Measurements from ENCODE around the gene KLHL40. TPM values are rescaled to one million over a fixed set of nuclear protein-coding genes. Genes with fewer than 3 reads are reported as not detected.

The KLHL40 gene
- total RNA-seq, 1 donor from 2014 or later: not detected

GRCh38 chr3:42705058-42705767, 19.9 kb downstream of the KLHL40 start:
- Mint-ChIP-seq H3K4me1 (peaks cover 3% of the 10 kb centered on the region), H3K9me3 (no peaks in the 10 kb centered on the region), H3K36me3 (ENCODE audit: low read depth) (no peaks in the 10 kb centered on the region), H3K4me3 (no peak overlapping the region), H3K27ac (no peak overlapping the region), H3K27me3 (no peaks in the 10 kb centered on the region)
- intact Hi-C loops (cut with micrococcal nuclease): no loop called here
- DNase-seq: no peak

GRCh38 chr3:42705962-42706585, 20.7 kb downstream of the KLHL40 start:
- intact Hi-C loops (cut with micrococcal nuclease): no loop called here
- H3K4me3 Mint-ChIP-seq: no peak overlapping the region
- H3K27me3 Mint-ChIP-seq: no peaks in the 10 kb centered on the region
- DNase-seq: no peak
- no peaks in the 10 kb centered on the region for H3K9me3 Mint-ChIP-seq
- no peaks in the 10 kb centered on the region for H3K36me3 Mint-ChIP-seq (ENCODE audit: low read depth)
- H3K4me1 Mint-ChIP-seq: peaks cover 3% of the 10 kb centered on the region
- H3K27ac Mint-ChIP-seq: no peak overlapping the region

GRCh38 chr3:42706721-42707619, 21.6 kb downstream of the KLHL40 start:
- Mint-ChIP-seq H3K36me3 (ENCODE audit: low read depth) (no peaks in the 10 kb centered on the region), H3K4me1 (no peaks in the 10 kb centered on the region), H3K27me3 (no peaks in the 10 kb centered on the region), H3K4me3 (no peak overlapping the region), H3K27ac (no peak overlapping the region), H3K9me3 (no peaks in the 10 kb centered on the region)
- intact Hi-C loops (cut with micrococcal nuclease): no loop called here
- no peak for DNase-seq

- Mint-ChIP-seq H3K4me1 (no peaks in the 10 kb centered on the region), H3K27me3 (no peaks in the 10 kb centered on the region), H3K9me3 (no peaks in the 10 kb centered on the region), H3K4me3 (no peak overlapping the region), H3K36me3 (ENCODE audit: low read depth) (no peaks in the 10 kb centered on the region), H3K27ac (no peak overlapping the region)
- intact Hi-C loops (cut with micrococcal nuclease): no loop called here
- DNase-seq: no peak
These were observed 22.5 kb downstream of the KLHL40 start for GRCh38 chr3:42707620-42708355.

- no peak overlapping the region for H3K27ac Mint-ChIP-seq
- no peaks in the 10 kb centered on the region for H3K4me1 Mint-ChIP-seq
- no peaks in the 10 kb centered on the region for H3K9me3 Mint-ChIP-seq
- no peak overlapping the region for H3K4me3 Mint-ChIP-seq
- intact Hi-C loops (cut with micrococcal nuclease): no loop called here
- no peaks in the 10 kb centered on the region for H3K27me3 Mint-ChIP-seq
- DNase-seq: no peak
- H3K36me3 Mint-ChIP-seq (ENCODE audit: low read depth): no peaks in the 10 kb centered on the region
These were observed 23.3 kb downstream of the KLHL40 start for GRCh38 chr3:42708611-42709151.

- intact Hi-C loops (cut with micrococcal nuclease): no loop called here
- Mint-ChIP-seq H3K4me3 (no peak overlapping the region), H3K27ac (no peak overlapping the region), H3K9me3 (no peaks in the 10 kb centered on the region), H3K4me1 (no peaks in the 10 kb centered on the region), H3K27me3 (no peaks in the 10 kb centered on the region), H3K36me3 (ENCODE audit: low read depth) (no peaks in the 10 kb centered on the region)
- DNase-seq: no peak
These were observed 24.3 kb downstream of the KLHL40 start for GRCh38 chr3:42709621-42710020.

- no peaks in the 10 kb centered on the region for H3K36me3 Mint-ChIP-seq (ENCODE audit: low read depth)
- no peaks in the 10 kb centered on the region for H3K27me3 Mint-ChIP-seq
- H3K4me3 Mint-ChIP-seq: no peak overlapping the region
- H3K4me1 Mint-ChIP-seq: no peaks in the 10 kb centered on the region
- DNase-seq: no peak
- intact Hi-C loops (cut with micrococcal nuclease): no loop called here
- H3K9me3 Mint-ChIP-seq: no peaks in the 10 kb centered on the region
- no peak overlapping the region for H3K27ac Mint-ChIP-seq
These were observed 25.1 kb downstream of the KLHL40 start for GRCh38 chr3:42710323-42711021.

- intact Hi-C loops (cut with micrococcal nuclease): no loop called here
- Mint-ChIP-seq H3K4me3 (no peak overlapping the region), H3K9me3 (no peaks in the 10 kb centered on the region), H3K4me1 (no peaks in the 10 kb centered on the region), H3K36me3 (ENCODE audit: low read depth) (no peaks in the 10 kb centered on the region), H3K27ac (no peak overlapping the region), H3K27me3 (no peaks in the 10 kb centered on the region)
- no peak for DNase-seq
These were observed 26.4 kb downstream of the KLHL40 start for GRCh38 chr3:42711491-42712343.

GRCh38 chr3:42712344-42712648, 27.0 kb downstream of the KLHL40 start:
- Mint-ChIP-seq H3K27me3 (no peaks in the 10 kb centered on the region), H3K4me3 (no peak overlapping the region), H3K4me1 (no peaks in the 10 kb centered on the region), H3K36me3 (ENCODE audit: low read depth) (no peaks in the 10 kb centered on the region), H3K27ac (no peak overlapping the region), H3K9me3 (no peaks in the 10 kb centered on the region)
- intact Hi-C loops (cut with micrococcal nuclease): no loop called here
- DNase-seq: no peak

GRCh38 chr3:42712688-42713372, 27.5 kb downstream of the KLHL40 start:
- Mint-ChIP-seq H3K27ac (no peak overlapping the region), H3K36me3 (ENCODE audit: low read depth) (no peaks in the 10 kb centered on the region), H3K4me3 (no peak overlapping the region), H3K27me3 (no peaks in the 10 kb centered on the region), H3K9me3 (no peaks in the 10 kb centered on the region), H3K4me1 (no peaks in the 10 kb centered on the region)
- intact Hi-C loops (cut with micrococcal nuclease): no loop called here
- no peak for DNase-seq

- Mint-ChIP-seq H3K27ac (no peak overlapping the region), H3K4me3 (no peak overlapping the region), H3K9me3 (no peaks in the 10 kb centered on the region), H3K27me3 (no peaks in the 10 kb centered on the region), H3K36me3 (ENCODE audit: low read depth) (no peaks in the 10 kb centered on the region), H3K4me1 (no peaks in the 10 kb centered on the region)
- intact Hi-C loops (cut with micrococcal nuclease): no loop called here
- DNase-seq: no peak
These were observed 28.4 kb downstream of the KLHL40 start for GRCh38 chr3:42713747-42714146.

- H3K4me3 Mint-ChIP-seq: no peak overlapping the region
- H3K27ac Mint-ChIP-seq: no peak overlapping the region
- H3K27me3 Mint-ChIP-seq: no peaks in the 10 kb centered on the region
- no peak for DNase-seq
- no peaks in the 10 kb centered on the region for H3K4me1 Mint-ChIP-seq
- H3K36me3 Mint-ChIP-seq (ENCODE audit: low read depth): no peaks in the 10 kb centered on the region
- H3K9me3 Mint-ChIP-seq: no peaks in the 10 kb centered on the region
- intact Hi-C loops (cut with micrococcal nuclease): no loop called here
These were observed 29.0 kb downstream of the KLHL40 start for GRCh38 chr3:42714171-42714852.
